ENCODE measurements around the gene JAZF1.

JAZF1 gene

DNA sequence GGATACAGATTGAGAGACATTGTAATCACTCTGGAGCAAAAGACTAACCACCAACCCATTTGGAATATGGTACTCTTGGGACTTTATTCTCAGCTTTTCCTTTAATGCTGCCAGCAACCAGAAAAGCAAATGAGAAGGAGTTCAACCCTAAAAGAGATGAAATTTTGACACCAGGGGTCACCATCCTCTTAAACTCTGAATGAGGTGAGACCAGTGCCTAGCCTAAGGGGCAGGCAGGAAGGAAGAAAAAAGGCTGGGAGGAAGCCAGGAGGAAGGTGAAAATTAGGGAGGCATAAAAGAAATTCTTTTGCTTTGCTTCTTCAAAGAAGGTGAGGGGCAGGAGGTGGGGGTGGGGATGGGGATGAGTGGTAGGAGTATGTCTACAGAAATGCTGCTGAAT lies 135.8 kb downstream of the JAZF1 start:
- TF ChIP-seq, protein P1, sequence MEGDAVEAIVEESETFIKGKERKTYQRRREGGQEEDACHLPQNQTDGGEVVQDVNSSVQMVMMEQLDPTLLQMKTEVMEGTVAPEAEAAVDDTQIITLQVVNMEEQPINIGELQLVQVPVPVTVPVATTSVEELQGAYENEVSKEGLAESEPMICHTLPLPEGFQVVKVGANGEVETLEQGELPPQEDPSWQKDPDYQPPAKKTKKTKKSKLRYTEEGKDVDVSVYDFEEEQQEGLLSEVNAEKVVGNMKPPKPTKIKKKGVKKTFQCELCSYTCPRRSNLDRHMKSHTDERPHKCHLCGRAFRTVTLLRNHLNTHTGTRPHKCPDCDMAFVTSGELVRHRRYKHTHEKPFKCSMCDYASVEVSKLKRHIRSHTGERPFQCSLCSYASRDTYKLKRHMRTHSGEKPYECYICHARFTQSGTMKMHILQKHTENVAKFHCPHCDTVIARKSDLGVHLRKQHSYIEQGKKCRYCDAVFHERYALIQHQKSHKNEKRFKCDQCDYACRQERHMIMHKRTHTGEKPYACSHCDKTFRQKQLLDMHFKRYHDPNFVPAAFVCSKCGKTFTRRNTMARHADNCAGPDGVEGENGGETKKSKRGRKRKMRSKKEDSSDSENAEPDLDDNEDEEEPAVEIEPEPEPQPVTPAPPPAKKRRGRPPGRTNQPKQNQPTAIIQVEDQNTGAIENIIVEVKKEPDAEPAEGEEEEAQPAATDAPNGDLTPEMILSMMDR (conservative IDR thresholded peaks at IDR 0.05) = no peak
- no peak overlapping the region for H3K27ac ChIP-seq

DNA sequence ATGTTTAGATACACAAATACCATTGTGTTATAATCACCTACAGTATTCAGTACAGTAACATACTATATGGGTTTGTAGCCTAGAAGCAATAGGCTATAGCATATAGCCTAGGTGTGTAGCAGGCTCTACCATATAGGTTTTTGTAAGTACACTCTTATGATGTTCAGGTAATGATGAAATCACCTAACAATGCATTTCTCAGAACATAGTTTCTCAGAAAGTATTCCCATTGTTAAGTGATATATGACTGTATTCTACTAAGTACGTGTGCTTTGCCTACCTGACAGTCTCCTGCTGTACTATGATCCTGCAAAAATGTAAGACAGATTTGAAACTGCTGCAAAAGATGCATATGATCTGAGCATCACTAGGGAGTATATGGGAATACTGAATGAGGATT lies 137.9 kb downstream of the JAZF1 start:
- H3K27ac ChIP-seq = no peak overlapping the region
- TF ChIP-seq, protein P1 (conservative IDR thresholded peaks at IDR 0.05) = no peak

DNA sequence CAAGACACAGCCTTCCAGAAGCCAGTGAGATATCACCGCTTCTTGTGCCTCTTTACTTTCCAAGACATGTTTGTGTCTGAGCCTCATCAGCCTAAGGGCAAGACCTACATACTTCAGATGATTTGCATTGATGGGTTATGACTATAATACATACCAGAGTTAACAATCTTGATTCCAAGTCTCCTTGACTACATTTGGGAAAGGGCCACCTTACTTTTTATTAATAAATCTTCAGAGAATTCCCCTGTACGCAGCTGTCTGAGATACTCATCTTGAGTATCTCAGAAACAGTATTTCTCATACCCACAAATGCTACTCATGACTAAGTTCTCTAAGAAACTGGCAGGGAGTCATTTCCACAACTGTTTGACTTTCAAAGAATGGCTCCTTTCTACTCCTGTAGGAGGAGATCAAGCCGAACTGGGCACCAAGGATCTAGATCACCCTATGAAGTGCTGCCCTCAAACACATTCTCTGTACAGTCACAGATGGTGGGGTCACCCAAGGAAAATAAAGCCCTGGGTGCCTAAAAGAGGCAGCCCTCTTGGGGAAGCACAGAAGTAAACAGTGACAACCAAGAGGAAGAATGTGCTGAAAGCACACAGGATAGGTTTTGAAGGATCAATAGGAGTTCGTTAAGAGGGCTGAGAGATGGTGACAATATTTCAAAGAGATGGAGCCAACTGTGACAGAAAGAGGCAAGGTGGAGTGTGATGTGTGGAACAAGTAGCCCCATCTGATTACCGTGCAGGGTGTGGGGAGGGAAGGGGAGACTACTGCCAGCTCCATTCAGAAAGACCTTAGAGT lies 138.9 kb downstream of the JAZF1 start:
- TF ChIP-seq, protein P1 (conservative IDR thresholded peaks at IDR 0.05) = no peak
- no peak overlapping the region for H3K27ac ChIP-seq

DNA sequence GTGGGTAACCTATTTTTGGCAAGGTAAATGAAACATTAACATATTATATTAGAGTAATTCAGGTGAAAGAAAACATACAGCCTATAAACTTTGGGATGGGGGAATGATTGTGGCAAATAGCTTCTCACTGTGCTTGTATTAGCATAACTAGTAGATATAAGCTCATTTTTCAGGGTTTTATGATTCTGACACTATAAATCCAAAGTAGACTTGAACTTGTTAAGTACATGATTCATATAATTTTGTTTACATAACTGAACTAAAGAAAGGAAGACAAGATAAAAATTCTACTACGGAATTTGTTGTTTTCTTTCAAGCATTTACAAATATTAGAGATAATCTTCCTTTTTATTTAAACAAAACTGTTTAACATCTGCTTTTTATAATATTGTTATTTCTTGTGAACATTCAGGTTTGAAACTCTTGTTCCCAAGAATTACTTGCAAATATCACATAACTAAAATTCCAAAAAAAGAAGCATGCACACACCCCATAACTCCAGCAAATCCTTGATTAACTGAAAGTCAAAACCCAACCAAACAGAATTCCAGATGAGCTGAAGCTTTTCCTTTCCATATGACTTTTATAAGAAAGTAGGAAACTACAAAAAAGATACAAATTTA lies 142.3 kb downstream of the JAZF1 start:
- TF ChIP-seq, protein P1 (conservative IDR thresholded peaks at IDR 0.05) = no peak
- no peak overlapping the region for H3K27ac ChIP-seq

DNA sequence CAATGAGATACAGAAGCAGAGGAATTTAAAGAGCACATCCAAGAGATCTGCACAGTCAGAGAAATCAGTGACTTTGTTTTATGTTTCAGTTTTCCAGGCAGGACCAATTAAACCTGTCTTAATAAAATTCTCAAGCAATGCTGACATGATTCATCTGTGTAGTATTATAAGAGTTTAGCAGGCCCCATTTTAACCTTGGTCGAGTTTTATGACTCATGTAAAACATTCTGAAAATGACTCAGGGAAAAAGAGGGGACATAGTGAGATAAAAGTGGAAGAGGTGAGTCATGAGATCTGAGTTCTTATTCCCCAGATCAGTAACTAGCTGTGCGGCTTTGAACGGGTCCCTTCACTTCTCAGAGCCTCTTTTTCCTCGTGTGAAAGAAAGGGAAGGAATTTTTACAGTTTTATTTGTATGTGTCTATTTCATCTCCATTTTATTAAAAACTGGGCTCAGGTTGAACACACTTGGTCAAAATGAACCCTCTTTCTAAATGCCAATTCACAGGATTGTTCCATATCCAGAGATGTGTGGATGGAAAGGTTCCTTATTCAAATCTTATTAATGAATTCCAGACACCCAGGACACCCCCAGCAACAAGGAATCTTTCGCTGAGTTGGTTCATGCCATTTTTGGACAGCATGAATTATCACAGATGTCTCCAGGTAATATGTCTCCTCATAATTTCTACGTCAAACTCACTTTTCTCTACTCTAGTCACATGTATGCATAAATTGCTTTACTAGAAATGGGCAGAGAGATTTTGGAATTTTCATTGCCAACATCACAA lies 143.2 kb downstream of the JAZF1 start:
- H3K27ac ChIP-seq = peak overlapping the region; percentile 66
- TF ChIP-seq, protein P1 (conservative IDR thresholded peaks at IDR 0.05) = no peak

DNA sequence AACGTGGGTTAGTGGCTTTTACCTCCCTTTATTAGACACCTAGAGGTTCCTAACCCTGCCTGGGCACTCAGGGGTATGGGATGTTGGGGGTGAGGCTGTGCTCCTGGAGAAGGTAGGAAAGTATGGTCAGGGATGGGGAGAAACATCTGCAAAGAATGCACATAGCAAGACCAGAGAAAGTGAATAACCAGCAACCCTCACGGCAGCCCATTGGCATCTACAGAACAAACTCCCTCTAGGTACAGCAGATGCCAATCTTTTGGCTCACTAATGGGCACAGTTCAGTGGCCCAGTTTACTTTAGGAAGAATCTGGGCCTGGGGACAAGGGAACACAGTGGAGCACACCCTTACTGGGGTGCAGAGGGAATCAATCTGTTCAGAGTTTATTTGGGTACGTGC lies 143.9 kb downstream of the JAZF1 start:
- H3K27ac ChIP-seq = peak overlapping the region; percentile 66
- TF ChIP-seq, protein P1 (conservative IDR thresholded peaks at IDR 0.05) = no peak

DNA sequence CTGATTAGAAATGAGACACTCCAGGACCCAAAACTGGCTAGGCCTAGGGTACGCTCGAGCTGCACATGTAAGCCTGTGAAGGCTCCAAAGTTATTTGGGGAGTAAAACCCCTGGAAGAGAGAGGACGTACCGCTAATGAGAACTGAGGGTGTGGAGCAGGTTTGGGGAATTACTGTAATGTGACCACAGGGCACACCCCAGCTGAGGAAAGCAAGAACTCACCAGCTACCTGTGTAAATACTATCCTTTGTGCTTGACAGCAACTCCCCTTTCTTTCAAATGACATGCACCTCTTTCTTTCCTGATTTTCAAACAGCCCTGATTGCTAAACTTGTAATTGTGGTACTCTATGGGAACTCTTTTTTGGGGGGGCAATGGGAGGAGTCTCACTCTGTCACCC lies 147.2 kb downstream of the JAZF1 start:
- TF ChIP-seq, protein P1 (conservative IDR thresholded peaks at IDR 0.05) = no peak

More for the DNA sequence above, 147.2 kb downstream of the JAZF1 start:
- H3K27ac ChIP-seq = peak overlapping the region; percentile 66; the same call in 1 of the 2 replicates
